ENCODE measurements around the gene WFS1. TPM values are rescaled to one million over a fixed set of nuclear protein-coding genes. Genes with fewer than 3 reads are reported as not detected.

WFS1 gene
- total RNA-seq, 1 donor from 2014 or later = 29.2 TPM

DNA sequence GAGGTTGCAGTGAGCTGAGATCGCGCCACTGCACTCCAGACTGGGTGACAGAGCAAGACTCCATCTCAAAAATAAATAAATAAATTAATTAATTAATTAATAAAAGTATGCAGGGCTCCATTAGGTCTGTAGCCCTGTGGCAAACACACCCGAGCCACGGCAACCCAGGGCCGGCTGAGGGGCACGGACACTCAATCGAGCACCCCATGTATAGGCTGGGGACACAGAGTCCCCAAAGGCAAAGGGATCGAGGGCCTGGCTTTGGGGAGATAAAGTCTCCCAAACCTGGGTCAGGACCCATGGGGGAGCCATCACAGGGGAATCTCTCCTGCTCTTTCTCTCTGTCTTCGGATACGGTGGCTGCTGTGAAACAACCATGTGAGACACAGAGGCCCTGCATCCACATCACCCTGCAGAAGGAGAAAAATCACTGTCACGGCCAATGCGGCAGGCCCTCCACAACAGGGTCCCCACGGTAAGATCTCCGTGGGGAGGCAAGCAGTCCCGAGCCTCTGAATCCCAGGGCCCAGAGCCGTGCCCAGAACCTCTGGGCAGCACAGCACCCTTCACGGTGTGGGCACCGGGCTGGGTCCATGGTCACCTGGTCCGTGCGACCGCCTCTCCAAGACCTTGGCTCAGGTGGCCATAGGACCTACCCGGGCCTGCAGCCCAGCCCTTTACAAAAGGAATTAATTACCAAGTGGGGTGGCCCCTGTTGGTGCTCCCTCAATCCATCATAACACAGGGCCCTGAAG, 81.8 kb downstream of the WFS1 start:
- peaks cover 12% of the 10 kb centered on the region for H3K27me3 Mint-ChIP-seq (ENCODE audit: unreplicated experiment)
- no peak overlapping the region for H3K4me3 Mint-ChIP-seq (ENCODE audit: unreplicated experiment)
- DNase-seq (ENCODE audit: extremely low spot score, unreplicated experiment) = no peak
- H3K27ac Mint-ChIP-seq (ENCODE audit: unreplicated experiment) = no peak overlapping the region
- H3K9me3 Mint-ChIP-seq (ENCODE audit: unreplicated experiment) = no peaks in the 10 kb centered on the region
- H3K4me1 Mint-ChIP-seq (ENCODE audit: unreplicated experiment) = no peaks in the 10 kb centered on the region
- no peaks in the 10 kb centered on the region for H3K36me3 Mint-ChIP-seq (ENCODE audit: unreplicated experiment)
- TF ChIP-seq, protein P1, sequence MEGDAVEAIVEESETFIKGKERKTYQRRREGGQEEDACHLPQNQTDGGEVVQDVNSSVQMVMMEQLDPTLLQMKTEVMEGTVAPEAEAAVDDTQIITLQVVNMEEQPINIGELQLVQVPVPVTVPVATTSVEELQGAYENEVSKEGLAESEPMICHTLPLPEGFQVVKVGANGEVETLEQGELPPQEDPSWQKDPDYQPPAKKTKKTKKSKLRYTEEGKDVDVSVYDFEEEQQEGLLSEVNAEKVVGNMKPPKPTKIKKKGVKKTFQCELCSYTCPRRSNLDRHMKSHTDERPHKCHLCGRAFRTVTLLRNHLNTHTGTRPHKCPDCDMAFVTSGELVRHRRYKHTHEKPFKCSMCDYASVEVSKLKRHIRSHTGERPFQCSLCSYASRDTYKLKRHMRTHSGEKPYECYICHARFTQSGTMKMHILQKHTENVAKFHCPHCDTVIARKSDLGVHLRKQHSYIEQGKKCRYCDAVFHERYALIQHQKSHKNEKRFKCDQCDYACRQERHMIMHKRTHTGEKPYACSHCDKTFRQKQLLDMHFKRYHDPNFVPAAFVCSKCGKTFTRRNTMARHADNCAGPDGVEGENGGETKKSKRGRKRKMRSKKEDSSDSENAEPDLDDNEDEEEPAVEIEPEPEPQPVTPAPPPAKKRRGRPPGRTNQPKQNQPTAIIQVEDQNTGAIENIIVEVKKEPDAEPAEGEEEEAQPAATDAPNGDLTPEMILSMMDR (IDR thresholded peaks at IDR 0.05) = no peak

DNA sequence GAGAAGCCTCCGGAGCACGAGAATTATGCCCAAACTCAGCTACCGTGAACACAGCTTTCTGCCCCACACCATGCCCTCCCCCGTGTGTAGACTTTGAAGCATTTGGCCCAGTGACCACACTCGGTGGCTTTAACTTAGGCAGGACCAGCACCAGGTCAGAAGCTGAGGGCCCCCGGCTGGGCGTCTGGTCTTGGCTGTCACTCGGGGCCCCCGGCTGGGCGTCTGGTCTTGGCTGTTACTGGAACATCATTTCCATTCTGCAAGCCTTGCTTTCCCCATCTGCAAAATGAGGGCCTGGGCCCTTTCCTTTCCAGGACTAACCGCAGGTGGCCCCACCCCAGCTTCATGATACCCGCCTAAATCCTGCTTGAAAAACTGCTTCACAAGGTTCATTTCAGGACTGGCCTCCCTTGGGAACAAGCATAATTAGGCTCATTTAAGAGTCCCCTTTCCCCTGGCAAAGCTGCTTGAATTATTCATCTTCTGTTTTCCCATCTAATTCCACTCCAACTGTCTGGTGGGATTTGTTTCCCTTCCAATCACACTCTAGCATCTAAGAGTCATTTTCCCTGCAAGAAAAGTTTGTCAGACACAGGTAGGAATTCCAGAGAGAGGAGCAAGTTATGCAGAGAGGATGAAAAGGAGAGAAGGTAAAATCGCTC, 82.5 kb downstream of the WFS1 start:
- no peak for DNase-seq (ENCODE audit: extremely low spot score, unreplicated experiment)
- Mint-ChIP-seq H3K9me3 (ENCODE audit: unreplicated experiment) (no peaks in the 10 kb centered on the region), H3K4me3 (ENCODE audit: unreplicated experiment) (no peak overlapping the region), H3K27me3 (ENCODE audit: unreplicated experiment) (peaks cover 12% of the 10 kb centered on the region), H3K27ac (ENCODE audit: unreplicated experiment) (no peak overlapping the region), H3K36me3 (ENCODE audit: unreplicated experiment) (no peaks in the 10 kb centered on the region), H3K4me1 (ENCODE audit: unreplicated experiment) (no peaks in the 10 kb centered on the region)
- TF ChIP-seq, protein P1 (IDR thresholded peaks at IDR 0.05) = no peak

Other genes starting within 250 kb of the WFS1 start
- not detected in 2 replicates for gene JAKMIP1, start 69.3 kb upstream of the WFS1 start, total RNA-seq
- gene PPP2R2C, start 202.8 kb downstream of the WFS1 start, total RNA-seq = not detected in 2 replicates

Data from osteocyte (in vitro differentiated cells).